Measurements from ENCODE around the gene BMERB1. TPM values are rescaled to one million over a fixed set of nuclear protein-coding genes. Genes with fewer than 3 reads are reported as not detected.

BMERB1 gene
- total and polyA plus RNA-seq, 9 of the 15 experiments (the other 6 are each of a cell fraction or from before 2014, with no cell fraction given) = 0.29 to 2.9 (median 0.94) TPM

DNA sequence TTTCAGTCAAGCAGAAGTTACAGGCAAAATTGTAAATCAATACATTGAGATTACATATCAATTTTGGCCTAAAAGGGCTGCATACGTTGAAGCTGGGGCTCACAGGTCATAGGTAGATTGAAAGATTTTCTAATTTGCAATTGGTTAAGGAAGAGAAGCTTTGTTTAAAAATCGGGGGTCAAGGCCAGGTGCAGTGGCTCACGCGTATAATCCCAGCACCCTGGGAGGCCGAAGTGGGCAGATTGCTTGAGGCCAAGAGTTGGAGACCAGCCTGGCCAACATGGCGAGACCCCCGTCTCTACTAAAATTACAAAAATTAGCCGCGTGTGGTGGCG, 140.2 kb downstream of the BMERB1 start (continued):
- TF ChIP-seq, protein P1, sequence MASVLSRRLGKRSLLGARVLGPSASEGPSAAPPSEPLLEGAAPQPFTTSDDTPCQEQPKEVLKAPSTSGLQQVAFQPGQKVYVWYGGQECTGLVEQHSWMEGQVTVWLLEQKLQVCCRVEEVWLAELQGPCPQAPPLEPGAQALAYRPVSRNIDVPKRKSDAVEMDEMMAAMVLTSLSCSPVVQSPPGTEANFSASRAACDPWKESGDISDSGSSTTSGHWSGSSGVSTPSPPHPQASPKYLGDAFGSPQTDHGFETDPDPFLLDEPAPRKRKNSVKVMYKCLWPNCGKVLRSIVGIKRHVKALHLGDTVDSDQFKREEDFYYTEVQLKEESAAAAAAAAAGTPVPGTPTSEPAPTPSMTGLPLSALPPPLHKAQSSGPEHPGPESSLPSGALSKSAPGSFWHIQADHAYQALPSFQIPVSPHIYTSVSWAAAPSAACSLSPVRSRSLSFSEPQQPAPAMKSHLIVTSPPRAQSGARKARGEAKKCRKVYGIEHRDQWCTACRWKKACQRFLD (CRISPR knock-in tag; IDR thresholded peaks at IDR 0.05) = peak; percentile 19; the same call in 1 of the 2 replicates
- TF ChIP-seq, protein P2, sequence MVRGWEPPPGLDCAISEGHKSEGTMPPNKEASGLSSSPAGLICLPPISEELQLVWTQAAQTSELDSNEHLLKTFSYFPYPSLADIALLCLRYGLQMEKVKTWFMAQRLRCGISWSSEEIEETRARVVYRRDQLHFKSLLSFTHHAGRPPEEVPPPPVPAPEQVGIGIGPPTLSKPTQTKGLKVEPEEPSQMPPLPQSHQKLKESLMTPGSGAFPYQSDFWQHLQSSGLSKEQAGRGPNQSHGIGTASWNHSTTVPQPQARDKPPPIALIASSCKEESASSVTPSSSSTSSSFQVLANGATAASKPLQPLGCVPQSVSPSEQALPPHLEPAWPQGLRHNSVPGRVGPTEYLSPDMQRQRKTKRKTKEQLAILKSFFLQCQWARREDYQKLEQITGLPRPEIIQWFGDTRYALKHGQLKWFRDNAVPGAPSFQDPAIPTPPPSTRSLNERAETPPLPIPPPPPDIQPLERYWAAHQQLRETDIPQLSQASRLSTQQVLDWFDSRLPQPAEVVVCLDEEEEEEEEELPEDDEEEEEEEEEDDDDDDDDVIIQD (CRISPR knock-in tag; IDR thresholded peaks at IDR 0.05) = no peak
- no peak for TF ChIP-seq HOXB6 (CRISPR knock-in tag; IDR thresholded peaks at IDR 0.05; ENCODE audit: borderline replicate concordance)
- no peak for TF ChIP-seq SRSF9 (IDR thresholded peaks at IDR 0.05; ENCODE audit: borderline replicate concordance, low read depth, low read length)
- TF ChIP-seq ZNF212 (CRISPR knock-in tag; IDR thresholded peaks at IDR 0.05) = 0 out of 2 replicates have a peak, but pooled peaks have one; percentile 2
- no peak for TF ChIP-seq MTF1 (CRISPR knock-in tag; IDR thresholded peaks at IDR 0.05; ENCODE audit: borderline replicate concordance)
- TF ChIP-seq, protein P3, sequence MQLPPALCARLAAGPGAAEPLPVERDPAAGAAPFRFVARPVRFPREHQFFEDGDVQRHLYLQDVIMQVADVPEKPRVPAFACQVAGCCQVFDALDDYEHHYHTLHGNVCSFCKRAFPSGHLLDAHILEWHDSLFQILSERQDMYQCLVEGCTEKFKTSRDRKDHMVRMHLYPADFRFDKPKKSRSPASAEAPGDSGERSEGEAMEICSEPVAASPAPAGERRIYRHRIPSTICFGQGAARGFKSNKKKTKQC (CRISPR knock-in tag; IDR thresholded peaks at IDR 0.05) = no peak
- TF ChIP-seq, protein P4, sequence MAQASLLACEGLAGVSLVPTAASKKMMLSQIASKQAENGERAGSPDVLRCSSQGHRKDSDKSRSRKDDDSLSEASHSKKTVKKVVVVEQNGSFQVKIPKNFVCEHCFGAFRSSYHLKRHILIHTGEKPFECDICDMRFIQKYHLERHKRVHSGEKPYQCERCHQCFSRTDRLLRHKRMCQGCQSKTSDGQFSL (CRISPR knock-in tag; IDR thresholded peaks at IDR 0.05) = no peak
- TF ChIP-seq, protein P4 (tag; IDR thresholded peaks at IDR 0.05) = 0 out of 4 replicates have a peak, but pooled peaks of 1 of the 2 experiments have one; percentile 79
- no peak for TF ChIP-seq RB1 (IDR thresholded peaks at IDR 0.05; ENCODE audit: low read depth)
- no peak for TF ChIP-seq ETS2 (tag; IDR thresholded peaks at IDR 0.05; ENCODE audit: borderline replicate concordance, poor library complexity, severe bottlenecking)
- no peak for TF ChIP-seq LARP7 (IDR thresholded peaks at IDR 0.05)
- TF ChIP-seq POLR3A (IDR thresholded peaks at IDR 0.05; ENCODE audit: borderline replicate concordance, extremely low read depth, insufficient read depth, insufficient read length) = no peak
- TF ChIP-seq, protein P5, sequence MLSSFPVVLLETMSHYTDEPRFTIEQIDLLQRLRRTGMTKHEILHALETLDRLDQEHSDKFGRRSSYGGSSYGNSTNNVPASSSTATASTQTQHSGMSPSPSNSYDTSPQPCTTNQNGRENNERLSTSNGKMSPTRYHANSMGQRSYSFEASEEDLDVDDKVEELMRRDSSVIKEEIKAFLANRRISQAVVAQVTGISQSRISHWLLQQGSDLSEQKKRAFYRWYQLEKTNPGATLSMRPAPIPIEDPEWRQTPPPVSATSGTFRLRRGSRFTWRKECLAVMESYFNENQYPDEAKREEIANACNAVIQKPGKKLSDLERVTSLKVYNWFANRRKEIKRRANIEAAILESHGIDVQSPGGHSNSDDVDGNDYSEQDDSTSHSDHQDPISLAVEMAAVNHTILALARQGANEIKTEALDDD (IDR thresholded peaks at IDR 0.05) = no peak
- no peak for TF ChIP-seq NELFE (IDR thresholded peaks at IDR 0.05; ENCODE audit: insufficient read depth, insufficient read length)
- no peak; the same call in 1 of the 2 replicates for TF ChIP-seq ZKSCAN8 (CRISPR knock-in tag; IDR thresholded peaks at IDR 0.05)
- TF ChIP-seq FOSL1 (tag; conservative IDR thresholded peaks at IDR 0.05) = no peak
- TF ChIP-seq MTA1 (IDR thresholded peaks at IDR 0.05; ENCODE audit: borderline replicate concordance) = 0 out of 2 replicates have a peak, but pooled peaks have one; percentile 6
- TF ChIP-seq, protein P6, sequence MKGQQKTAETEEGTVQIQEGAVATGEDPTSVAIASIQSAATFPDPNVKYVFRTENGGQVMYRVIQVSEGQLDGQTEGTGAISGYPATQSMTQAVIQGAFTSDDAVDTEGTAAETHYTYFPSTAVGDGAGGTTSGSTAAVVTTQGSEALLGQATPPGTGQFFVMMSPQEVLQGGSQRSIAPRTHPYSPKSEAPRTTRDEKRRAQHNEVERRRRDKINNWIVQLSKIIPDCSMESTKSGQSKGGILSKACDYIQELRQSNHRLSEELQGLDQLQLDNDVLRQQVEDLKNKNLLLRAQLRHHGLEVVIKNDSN (CRISPR knock-in tag; IDR thresholded peaks at IDR 0.05) = no peak
- TF ChIP-seq, protein P7, sequence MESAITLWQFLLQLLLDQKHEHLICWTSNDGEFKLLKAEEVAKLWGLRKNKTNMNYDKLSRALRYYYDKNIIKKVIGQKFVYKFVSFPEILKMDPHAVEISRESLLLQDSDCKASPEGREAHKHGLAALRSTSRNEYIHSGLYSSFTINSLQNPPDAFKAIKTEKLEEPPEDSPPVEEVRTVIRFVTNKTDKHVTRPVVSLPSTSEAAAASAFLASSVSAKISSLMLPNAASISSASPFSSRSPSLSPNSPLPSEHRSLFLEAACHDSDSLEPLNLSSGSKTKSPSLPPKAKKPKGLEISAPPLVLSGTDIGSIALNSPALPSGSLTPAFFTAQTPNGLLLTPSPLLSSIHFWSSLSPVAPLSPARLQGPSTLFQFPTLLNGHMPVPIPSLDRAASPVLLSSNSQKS (CRISPR knock-in tag; IDR thresholded peaks at IDR 0.05) = 0 out of 2 replicates have a peak, but pooled peaks have one; percentile 6

Measured in K562 (cell line).